HL-60 (cell line): Measurements from ENCODE around the gene SNCG.
"Not testable (repeated sequence)": the region's sequence is repeated elsewhere in the genome, so short reads cannot be mapped to it uniquely, and the experiment has no call there.

Source experiments
- DNase-seq, 2 experiments: peaks; one replicate each; pipeline ENCODE4 v3.0.0-alpha.2; 2010 to 2020; ENCODE audit warnings: low read depth in 1 of 2, low spot score in 1 of 2
- H3K27ac ChIP-seq: fragments of 250-450 bp; sonication (Bioruptor Pico); replicated peaks from 2 replicates; pipeline ENCODE4 v1.5.1; 2020; ENCODE audit warnings: mild to moderate bottlenecking, moderate library complexity
- H3K27me3 ChIP-seq: fragments of 250-450 bp; sonication (Bioruptor Pico); 2 replicates; pipeline ENCODE4 v1.5.1; 2021; ENCODE audit warnings: mild to moderate bottlenecking, moderate library complexity; ENCODE audit not compliant: insufficient read depth, poor library complexity, severe bottlenecking
- H3K4me3 ChIP-seq: replicated peaks from 2 replicates; pipeline ENCODE4 v1.5.1; 2011; ENCODE audit warnings: mild to moderate bottlenecking, control low read depth, low read length; ENCODE audit not compliant: insufficient read depth
- GABPA ChIP-seq: IDR thresholded peaks from 2 replicates; pipeline ENCODE4 v1.6.1; 2012; ENCODE audit warnings: low read depth
- POLR2AphosphoS5 ChIP-seq: IDR thresholded peaks from 2 replicates; pipeline ENCODE4 v1.6.1; 2012; ENCODE audit warnings: low read depth
- SPI1 ChIP-seq: IDR thresholded peaks from 2 replicates; pipeline ENCODE4 v1.6.1; 2012; ENCODE audit warnings: low read depth, mild to moderate bottlenecking, borderline replicate concordance
- TF ChIP-seq, protein P1 (sequence below): IDR thresholded peaks from one replicate; pipeline ENCODE4 v1.5.1; 2011; ENCODE audit warnings: low read length, control low read depth, inconsistent platforms; ENCODE audit not compliant: insufficient read depth
- TF ChIP-seq, protein P2 (sequence below): IDR thresholded peaks from 2 replicates; pipeline ENCODE4 v1.6.1; 2012; ENCODE audit warnings: low read depth; ENCODE audit not compliant: insufficient replicate concordance

SNCG gene

DNA sequence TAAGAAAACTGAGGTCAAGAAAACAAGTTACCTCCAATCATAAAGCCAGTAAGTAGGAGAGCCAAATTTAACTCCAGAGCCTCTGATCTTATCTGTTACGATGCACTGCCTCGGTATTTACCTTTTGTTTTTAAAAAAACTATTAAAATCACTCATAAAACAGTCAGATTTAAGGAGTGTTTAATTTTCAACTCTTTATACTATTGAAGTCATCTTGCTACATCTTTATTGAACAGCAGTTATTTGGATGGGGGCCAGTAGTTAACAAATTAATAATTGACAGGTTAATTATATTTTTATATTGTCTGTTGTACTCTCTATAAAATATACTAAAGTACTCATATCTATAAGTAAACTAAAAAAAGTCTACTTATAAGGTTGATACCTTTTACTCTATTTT lies 34.5 kb downstream of the SNCG start:
- TF ChIP-seq, protein P1, sequence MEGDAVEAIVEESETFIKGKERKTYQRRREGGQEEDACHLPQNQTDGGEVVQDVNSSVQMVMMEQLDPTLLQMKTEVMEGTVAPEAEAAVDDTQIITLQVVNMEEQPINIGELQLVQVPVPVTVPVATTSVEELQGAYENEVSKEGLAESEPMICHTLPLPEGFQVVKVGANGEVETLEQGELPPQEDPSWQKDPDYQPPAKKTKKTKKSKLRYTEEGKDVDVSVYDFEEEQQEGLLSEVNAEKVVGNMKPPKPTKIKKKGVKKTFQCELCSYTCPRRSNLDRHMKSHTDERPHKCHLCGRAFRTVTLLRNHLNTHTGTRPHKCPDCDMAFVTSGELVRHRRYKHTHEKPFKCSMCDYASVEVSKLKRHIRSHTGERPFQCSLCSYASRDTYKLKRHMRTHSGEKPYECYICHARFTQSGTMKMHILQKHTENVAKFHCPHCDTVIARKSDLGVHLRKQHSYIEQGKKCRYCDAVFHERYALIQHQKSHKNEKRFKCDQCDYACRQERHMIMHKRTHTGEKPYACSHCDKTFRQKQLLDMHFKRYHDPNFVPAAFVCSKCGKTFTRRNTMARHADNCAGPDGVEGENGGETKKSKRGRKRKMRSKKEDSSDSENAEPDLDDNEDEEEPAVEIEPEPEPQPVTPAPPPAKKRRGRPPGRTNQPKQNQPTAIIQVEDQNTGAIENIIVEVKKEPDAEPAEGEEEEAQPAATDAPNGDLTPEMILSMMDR: no peak
- no peak for TF ChIP-seq POLR2AphosphoS5
- TF ChIP-seq, protein P2, sequence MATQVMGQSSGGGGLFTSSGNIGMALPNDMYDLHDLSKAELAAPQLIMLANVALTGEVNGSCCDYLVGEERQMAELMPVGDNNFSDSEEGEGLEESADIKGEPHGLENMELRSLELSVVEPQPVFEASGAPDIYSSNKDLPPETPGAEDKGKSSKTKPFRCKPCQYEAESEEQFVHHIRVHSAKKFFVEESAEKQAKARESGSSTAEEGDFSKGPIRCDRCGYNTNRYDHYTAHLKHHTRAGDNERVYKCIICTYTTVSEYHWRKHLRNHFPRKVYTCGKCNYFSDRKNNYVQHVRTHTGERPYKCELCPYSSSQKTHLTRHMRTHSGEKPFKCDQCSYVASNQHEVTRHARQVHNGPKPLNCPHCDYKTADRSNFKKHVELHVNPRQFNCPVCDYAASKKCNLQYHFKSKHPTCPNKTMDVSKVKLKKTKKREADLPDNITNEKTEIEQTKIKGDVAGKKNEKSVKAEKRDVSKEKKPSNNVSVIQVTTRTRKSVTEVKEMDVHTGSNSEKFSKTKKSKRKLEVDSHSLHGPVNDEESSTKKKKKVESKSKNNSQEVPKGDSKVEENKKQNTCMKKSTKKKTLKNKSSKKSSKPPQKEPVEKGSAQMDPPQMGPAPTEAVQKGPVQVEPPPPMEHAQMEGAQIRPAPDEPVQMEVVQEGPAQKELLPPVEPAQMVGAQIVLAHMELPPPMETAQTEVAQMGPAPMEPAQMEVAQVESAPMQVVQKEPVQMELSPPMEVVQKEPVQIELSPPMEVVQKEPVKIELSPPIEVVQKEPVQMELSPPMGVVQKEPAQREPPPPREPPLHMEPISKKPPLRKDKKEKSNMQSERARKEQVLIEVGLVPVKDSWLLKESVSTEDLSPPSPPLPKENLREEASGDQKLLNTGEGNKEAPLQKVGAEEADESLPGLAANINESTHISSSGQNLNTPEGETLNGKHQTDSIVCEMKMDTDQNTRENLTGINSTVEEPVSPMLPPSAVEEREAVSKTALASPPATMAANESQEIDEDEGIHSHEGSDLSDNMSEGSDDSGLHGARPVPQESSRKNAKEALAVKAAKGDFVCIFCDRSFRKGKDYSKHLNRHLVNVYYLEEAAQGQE: no peak
- no peak for DNase-seq
- Histone ChIP-seq H3K4me3 (no peak overlapping the region), H3K27me3 (peaks cover 7% of the 10 kb centered on the region), H3K27ac (no peak overlapping the region)

DNA sequence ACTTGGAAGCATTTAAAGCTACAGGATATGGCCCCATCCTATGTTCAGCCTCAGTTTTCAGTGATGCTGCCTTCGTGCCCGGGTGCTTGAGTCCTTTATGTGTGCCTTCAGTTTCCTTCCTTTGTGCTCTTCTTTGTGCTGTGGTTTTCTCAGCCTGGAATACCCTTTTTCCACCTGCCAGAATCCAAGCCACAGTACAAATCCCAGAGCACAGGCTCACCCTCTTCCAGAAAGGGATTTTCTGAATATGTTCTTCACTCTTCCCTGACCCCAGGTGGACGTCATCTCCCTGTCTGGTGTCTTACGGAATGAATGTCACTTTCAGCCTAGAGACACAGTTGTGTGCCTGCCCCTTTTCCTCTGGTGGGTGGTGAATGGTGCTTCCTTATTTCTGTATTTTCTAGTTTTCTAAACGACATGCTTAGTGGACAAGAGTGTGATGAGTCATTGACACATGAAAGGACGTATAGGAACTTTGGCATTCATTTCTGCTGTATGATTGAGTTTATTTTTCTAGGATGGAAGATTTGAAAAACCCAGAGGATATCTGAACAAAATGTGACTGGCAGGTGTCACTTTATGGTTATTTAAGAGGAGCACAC lies 41.5 kb downstream of the SNCG start:
- DNase-seq: peak in 1 of 2 experiments; percentile 2
- H3K27me3 ChIP-seq, H3K4me3 ChIP-seq, H3K27ac ChIP-seq: not testable (repeated sequence)

DNA sequence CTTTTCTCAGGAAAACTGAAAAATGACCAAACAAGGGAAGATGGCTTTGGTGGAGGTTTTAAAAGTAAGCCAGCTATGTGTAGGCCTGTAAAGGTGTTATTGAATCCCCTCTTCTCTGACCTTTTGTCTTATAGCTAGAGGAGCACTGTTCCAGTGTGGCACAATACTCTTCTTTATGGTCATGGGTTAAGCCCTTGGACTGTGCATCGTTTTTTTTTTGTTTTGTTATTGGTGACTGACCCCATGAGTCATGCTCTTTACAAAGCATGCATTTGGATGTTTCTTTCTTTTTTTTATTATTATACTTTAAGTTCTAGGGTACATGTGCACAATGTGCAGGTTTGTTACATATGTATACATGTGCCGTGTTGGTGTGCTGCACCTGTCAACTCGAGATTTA lies 42.1 kb downstream of the SNCG start:
- no peaks in the 10 kb centered on the region for H3K27me3 ChIP-seq
- H3K27ac ChIP-seq: no peak overlapping the region
- TF ChIP-seq GABPA (no peak), SPI1 (no peak), POLR2AphosphoS5 (no peak)
- TF ChIP-seq, protein P1: no peak
- TF ChIP-seq, protein P2: no peak
- DNase-seq: no peak
- H3K4me3 ChIP-seq: no peak overlapping the region

DNA sequence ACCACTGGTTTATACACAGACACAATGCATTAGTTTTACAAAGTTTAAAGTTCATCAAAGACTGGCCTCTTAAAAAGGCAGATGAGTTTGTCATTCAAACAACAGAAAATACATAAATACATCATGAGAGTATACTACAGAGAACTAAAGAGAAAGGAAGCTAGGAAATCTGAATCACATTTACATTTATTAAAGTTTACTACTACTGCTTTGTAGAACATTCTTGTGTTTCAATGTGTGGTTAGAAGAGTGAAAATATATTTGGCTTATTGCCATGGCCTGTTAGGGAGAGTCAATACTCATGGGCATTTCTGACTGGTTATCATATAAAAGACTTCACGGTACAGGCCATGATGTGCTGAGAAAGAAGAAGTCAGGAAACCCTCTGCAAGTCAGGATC lies 48.7 kb downstream of the SNCG start:
- H3K27me3 ChIP-seq, H3K4me3 ChIP-seq, H3K27ac ChIP-seq, DNase-seq: not testable (repeated sequence)

DNA sequence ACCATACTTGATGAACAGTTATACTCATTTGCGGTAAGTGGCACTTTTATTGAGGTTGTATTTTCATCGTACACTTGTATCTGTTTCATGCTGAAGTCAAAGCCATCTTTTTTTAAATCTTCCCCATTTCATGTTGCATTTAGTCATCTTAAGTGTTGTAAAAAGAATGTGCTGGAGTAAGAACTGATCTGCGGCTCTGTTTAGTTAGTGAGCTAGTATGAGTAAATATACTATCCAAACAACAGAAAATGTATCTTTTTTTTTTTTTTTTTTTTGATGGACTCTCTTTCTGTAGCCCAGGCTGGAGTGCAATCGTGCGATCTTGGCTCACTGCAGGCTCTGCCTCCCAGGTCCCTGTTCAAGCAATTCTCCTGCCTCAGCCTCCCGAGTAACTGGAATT lies 49.3 kb downstream of the SNCG start:
- DNase-seq: not testable (repeated sequence)

DNA sequence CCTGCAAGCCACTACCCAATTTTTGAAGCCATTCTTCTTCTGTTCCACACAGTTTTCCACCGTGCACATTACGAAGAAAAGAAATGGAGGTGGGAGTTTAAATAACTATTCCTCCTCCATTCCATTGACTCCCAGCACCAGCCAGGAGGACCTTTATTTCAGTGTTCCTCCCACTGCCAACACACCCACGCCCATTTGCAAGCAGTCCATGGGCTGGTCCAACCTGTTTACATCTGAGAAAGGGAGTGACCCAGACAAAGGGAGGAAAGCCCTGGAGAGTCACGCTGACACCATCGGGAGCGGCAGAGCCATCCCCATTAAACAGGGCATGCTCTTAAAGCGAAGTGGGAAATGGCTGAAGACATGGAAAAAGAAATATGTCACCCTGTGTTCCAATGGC lies 49.9 kb downstream of the SNCG start:
- H3K4me3 ChIP-seq, DNase-seq, H3K27me3 ChIP-seq, H3K27ac ChIP-seq: not testable (repeated sequence)

More for the DNA sequence above, 49.3 kb downstream of the SNCG start:
- not testable (repeated sequence) for H3K27me3 ChIP-seq, H3K27ac ChIP-seq, H3K4me3 ChIP-seq

DNA sequence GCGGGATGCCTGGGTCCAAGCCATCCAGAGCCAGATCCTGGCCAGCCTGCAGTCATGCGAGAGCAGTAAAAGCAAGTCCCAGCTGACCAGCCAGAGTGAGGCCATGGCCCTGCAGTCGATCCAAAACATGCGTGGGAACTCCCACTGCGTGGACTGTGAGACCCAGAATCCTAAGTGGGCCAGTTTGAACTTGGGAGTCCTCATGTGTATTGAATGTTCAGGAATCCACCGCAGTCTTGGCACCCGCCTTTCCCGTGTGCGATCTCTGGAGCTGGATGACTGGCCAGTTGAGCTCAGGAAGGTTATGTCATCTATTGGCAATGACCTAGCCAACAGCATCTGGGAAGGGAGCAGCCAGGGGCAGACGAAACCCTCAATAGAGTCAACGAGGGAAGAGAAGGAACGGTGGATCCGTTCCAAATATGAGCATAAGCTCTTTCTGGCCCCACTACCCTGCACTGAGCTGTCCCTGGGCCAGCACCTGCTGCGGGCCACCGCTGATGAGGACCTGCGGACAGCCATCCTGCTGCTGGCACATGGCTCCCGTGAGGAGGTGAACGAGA lies 50.8 kb downstream of the SNCG start:
- not testable (repeated sequence) for H3K4me3 ChIP-seq

More for the DNA sequence above, 50.8 kb downstream of the SNCG start:
- DNase-seq, H3K27me3 ChIP-seq, H3K27ac ChIP-seq: not testable (repeated sequence)
